ENCODE results near the gene PTPRZ1. TPM values are rescaled to one million over a fixed set of nuclear protein-coding genes. Genes with fewer than 3 reads are reported as not detected.

PTPRZ1 gene
- total and polyA plus RNA-seq, 4 donors, result 1.1 to 11.6 (median 2.9) TPM

DNA sequence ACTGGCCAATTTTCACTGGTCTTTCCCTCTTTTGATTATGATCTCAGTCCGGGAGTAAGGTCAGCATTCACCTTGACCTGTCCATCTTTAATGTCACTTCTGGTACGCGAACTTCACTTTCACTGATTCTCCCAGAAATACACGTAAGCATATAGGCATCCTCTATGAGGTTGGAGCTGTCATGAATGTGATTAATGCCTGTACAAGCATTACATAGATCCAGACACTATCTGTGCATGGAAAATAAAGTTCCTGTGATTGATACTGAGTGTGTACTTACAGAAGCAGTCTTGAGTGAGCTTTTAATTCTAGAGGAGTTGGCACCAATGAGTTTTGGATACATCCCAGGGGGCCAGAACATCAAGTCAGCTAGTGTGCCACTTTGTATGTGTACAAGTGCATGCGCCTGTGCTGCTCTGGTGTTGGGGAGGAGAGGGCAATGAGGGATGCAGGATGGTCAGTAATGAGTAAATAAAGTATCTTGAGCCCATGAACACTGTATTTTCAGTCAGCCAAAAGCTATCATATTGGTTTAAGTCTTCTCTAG lies 6.0 kb downstream of the PTPRZ1 start:
- H3K27me3 ChIP-seq (ENCODE audit: control insufficient read depth in 3 of 3, insufficient read depth in 3 of 3, low read length in 2 of 3), result no peaks in the 10 kb centered on the region
- H3K4me3 ChIP-seq, result no peak overlapping the region
- H3K4me1 ChIP-seq (ENCODE audit: control insufficient read depth in 5 of 5, insufficient read depth in 5 of 5, low read length in 5 of 5), result peaks cover 0 to 3% (median 0%) of the 10 kb centered on the region in 5 donors
- no peak overlapping the region for H3K27ac ChIP-seq (ENCODE audit: low read depth in 1 of 2, low read length in 1 of 2)
- H3K36me3 ChIP-seq (ENCODE audit: control insufficient read depth in 4 of 4, insufficient read depth in 4 of 4, low read length in 4 of 4), result no peaks in the 10 kb centered on the region
- 82 to 87% methylated on average over 5 of the region's 5 CpGs for WGBS, 2 donors
- H3K9ac ChIP-seq (ENCODE audit: insufficient read depth in 1 of 2, low read length in 2 of 2), result no peak overlapping the region
- ATAC-seq (ENCODE audit: insufficient read depth, low FRiP score) (no peak), DNase-seq (no peak)
- TF ChIP-seq, protein P1, sequence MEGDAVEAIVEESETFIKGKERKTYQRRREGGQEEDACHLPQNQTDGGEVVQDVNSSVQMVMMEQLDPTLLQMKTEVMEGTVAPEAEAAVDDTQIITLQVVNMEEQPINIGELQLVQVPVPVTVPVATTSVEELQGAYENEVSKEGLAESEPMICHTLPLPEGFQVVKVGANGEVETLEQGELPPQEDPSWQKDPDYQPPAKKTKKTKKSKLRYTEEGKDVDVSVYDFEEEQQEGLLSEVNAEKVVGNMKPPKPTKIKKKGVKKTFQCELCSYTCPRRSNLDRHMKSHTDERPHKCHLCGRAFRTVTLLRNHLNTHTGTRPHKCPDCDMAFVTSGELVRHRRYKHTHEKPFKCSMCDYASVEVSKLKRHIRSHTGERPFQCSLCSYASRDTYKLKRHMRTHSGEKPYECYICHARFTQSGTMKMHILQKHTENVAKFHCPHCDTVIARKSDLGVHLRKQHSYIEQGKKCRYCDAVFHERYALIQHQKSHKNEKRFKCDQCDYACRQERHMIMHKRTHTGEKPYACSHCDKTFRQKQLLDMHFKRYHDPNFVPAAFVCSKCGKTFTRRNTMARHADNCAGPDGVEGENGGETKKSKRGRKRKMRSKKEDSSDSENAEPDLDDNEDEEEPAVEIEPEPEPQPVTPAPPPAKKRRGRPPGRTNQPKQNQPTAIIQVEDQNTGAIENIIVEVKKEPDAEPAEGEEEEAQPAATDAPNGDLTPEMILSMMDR (IDR thresholded peaks at IDR 0.05; ENCODE audit: control extremely low read depth, extremely low read depth), result no peak
- no peaks in the 10 kb centered on the region for H3K9me3 ChIP-seq (ENCODE audit: control insufficient read depth in 4 of 4, insufficient read depth in 3 of 4, low read length in 3 of 4)

DNA sequence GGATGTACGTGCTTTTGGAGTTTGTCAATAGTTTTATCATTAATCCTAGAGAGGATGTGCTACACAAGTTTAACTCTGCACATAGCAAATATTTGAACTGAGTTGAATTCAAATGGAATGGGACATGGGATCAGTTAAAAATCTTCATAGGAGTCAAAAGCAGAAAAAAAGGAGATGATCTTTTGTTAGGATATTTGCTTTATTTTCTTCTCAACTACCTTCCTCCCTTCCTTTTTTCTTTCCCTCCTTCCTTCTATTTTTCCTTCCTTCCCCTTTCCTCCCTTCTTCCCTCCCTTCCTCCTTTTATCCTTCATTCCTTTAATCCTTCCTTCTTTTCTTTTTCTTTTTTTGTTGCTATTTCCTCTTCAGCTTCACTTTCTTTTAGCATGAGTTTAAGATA lies 6.6 kb downstream of the PTPRZ1 start:
- Histone ChIP-seq H3K27ac (ENCODE audit: low read depth in 1 of 2, low read length in 1 of 2) (no peak overlapping the region), H3K9ac (ENCODE audit: insufficient read depth in 1 of 2, low read length in 2 of 2) (no peak overlapping the region), H3K36me3 (ENCODE audit: control insufficient read depth in 4 of 4, insufficient read depth in 4 of 4, low read length in 4 of 4) (no peaks in the 10 kb centered on the region), H3K27me3 (ENCODE audit: control insufficient read depth in 3 of 3, insufficient read depth in 3 of 3, low read length in 2 of 3) (no peaks in the 10 kb centered on the region), H3K4me3 (no peak overlapping the region), H3K4me1 (ENCODE audit: control insufficient read depth in 5 of 5, insufficient read depth in 5 of 5, low read length in 5 of 5) (no peaks in the 10 kb centered on the region), H3K9me3 (ENCODE audit: control insufficient read depth in 4 of 4, insufficient read depth in 3 of 4, low read length in 3 of 4) (no peaks in the 10 kb centered on the region)
- ATAC-seq (ENCODE audit: insufficient read depth, low FRiP score) (no peak), DNase-seq (no peak)
- TF ChIP-seq, protein P1 (IDR thresholded peaks at IDR 0.05; ENCODE audit: control extremely low read depth, extremely low read depth), result no peak
- 70 to 75% methylated on average over 1 of the region's 1 CpG for WGBS, 2 donors

DNA sequence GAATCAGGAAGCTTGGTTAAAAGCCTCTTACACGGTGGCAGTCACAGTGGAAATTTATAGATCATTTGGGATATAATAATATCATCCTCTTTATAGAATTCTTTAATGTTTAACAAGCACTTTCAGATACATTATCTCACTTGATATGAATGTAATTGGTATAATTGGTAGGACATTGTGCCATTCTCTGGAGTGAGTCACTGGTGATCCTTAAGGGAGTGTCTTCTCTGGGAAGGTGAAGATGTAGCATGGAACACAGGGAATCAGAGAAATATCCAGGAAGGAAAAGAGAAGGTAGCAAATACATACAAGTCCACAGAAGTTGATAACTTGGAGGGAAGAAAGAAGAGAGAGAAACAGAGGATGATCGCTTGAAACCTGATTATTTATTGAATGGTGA lies 9.8 kb downstream of the PTPRZ1 start:
- Histone ChIP-seq H3K27me3 (ENCODE audit: control insufficient read depth in 3 of 3, insufficient read depth in 3 of 3, low read length in 2 of 3) (no peaks in the 10 kb centered on the region), H3K4me3 (no peak overlapping the region), H3K27ac (ENCODE audit: low read depth in 1 of 2, low read length in 1 of 2) (no peak overlapping the region), H3K9me3 (ENCODE audit: control insufficient read depth in 4 of 4, insufficient read depth in 3 of 4, low read length in 3 of 4) (no peaks in the 10 kb centered on the region), H3K4me1 (ENCODE audit: control insufficient read depth in 5 of 5, insufficient read depth in 5 of 5, low read length in 5 of 5) (no peaks in the 10 kb centered on the region), H3K36me3 (ENCODE audit: control insufficient read depth in 4 of 4, insufficient read depth in 4 of 4, low read length in 4 of 4) (no peaks in the 10 kb centered on the region), H3K9ac (ENCODE audit: insufficient read depth in 1 of 2, low read length in 2 of 2) (no peak overlapping the region)
- WGBS, 2 donors, result 83 to 91% methylated on average over 2 of the region's 2 CpGs
- TF ChIP-seq, protein P1 (IDR thresholded peaks at IDR 0.05; ENCODE audit: control extremely low read depth, extremely low read depth), result no peak
- no peak for DNase-seq
- no peak for ATAC-seq (ENCODE audit: insufficient read depth, low FRiP score)

Measured in lung (tissue), 12 donors.